K562 (cell line): ENCODE data around the gene ITPR3. TPM values are rescaled to one million over a fixed set of nuclear protein-coding genes. Genes with fewer than 3 reads are reported as not detected.
A peak's percentile ranks its signal among the peaks of the same experiment; 100 is the strongest.

Source experiments
- ATF4 ChIP-seq: fragments of 450-650 bp; formaldehyde crosslinking; IDR thresholded peaks from 2 replicates; pipeline ENCODE4 v1.4.0; 2022; ENCODE audit warnings: mild to moderate bottlenecking, moderate library complexity
- ATF7 ChIP-seq: fragments of 450-650 bp; IDR thresholded peaks from 2 replicates; pipeline ENCODE4 v1.7.1; 2014; ENCODE audit warnings: mild to moderate bottlenecking, moderate library complexity
- CAMTA2 ChIP-seq: fragments of 250-450 bp; sonication (Bioruptor Pico); conservative IDR thresholded peaks from 2 replicates; pipeline ENCODE4 v1.5.1; 2022
- CBFA2T3 ChIP-seq: fragments of 450-650 bp; IDR thresholded peaks from 2 replicates; pipeline ENCODE4 v1.6.1; 2017
- ETS1 ChIP-seq: conservative IDR thresholded peaks from 2 replicates; pipeline ENCODE4 v1.6.1; 2011; ENCODE audit warnings: low read depth, mild to moderate bottlenecking, low read length; ENCODE audit not compliant: control insufficient read depth
- GTF3C2 ChIP-seq: IDR thresholded peaks from 3 replicates; pipeline ENCODE4 v1.6.1; 2011; ENCODE audit warnings: borderline replicate concordance, mild to moderate bottlenecking, moderate library complexity; ENCODE audit not compliant: insufficient read length; ENCODE audit errors: extremely low read depth
- HNRNPUL1 ChIP-seq: fragments of 200-400 bp; formaldehyde crosslinking; IDR thresholded peaks from 2 replicates; pipeline ENCODE4 v1.6.1; 2017; ENCODE audit warnings: low read length
- KAT8 ChIP-seq: fragments of 450-650 bp; IDR thresholded peaks from 2 replicates; pipeline ENCODE4 v1.6.1; 2016; ENCODE audit warnings: low read depth, mild to moderate bottlenecking
- NCOA6 ChIP-seq: fragments of 450-650 bp; IDR thresholded peaks from 2 replicates; pipeline ENCODE4 v1.6.1; 2017; ENCODE audit warnings: mild to moderate bottlenecking
- SFPQ ChIP-seq: fragments of 200-400 bp; formaldehyde crosslinking; IDR thresholded peaks from 2 replicates; pipeline ENCODE4 v1.6.1; 2017; ENCODE audit warnings: mild to moderate bottlenecking, low read depth, low read length, moderate library complexity
- SIN3A ChIP-seq, 2 experiments: fragments of 150-350 bp in 1 of 2; IDR thresholded peaks; 2 replicates each; pipeline ENCODE4 v1.6.1; 2011 to 2016; ENCODE audit warnings: borderline replicate concordance in 2 of 2, low read depth in 2 of 2, low read length in 2 of 2, mild to moderate bottlenecking in 2 of 2, moderate library complexity in 2 of 2; ENCODE audit not compliant: control insufficient read depth in 1 of 2
- SMARCA4 ChIP-seq: fragments of 450-650 bp; IDR thresholded peaks from 2 replicates; pipeline ENCODE4 v1.6.1; 2016
- ZNF253 ChIP-seq: fragments of 250-450 bp; sonication (Bioruptor Pico); conservative IDR thresholded peaks from 2 replicates; pipeline ENCODE4 v1.6.1; 2021; ENCODE audit warnings: mild to moderate bottlenecking
- ZNF586 ChIP-seq: fragments of 450-650 bp; formaldehyde crosslinking; conservative IDR thresholded peaks from 2 replicates; pipeline ENCODE4 v1.4.0; 2020; ENCODE audit warnings: mild to moderate bottlenecking, moderate library complexity
- ZNF740 ChIP-seq, 3 experiments: fragments of 200-800 bp in 1 of 3; sonication (Bioruptor generic) in 1 of 3; sonication (generic) in 1 of 3; formaldehyde crosslinking in 1 of 3; IDR thresholded peaks; 2 replicates each; pipeline versions ENCODE4 v1.6.1 to v1.8.0; 2016 to 2022; ENCODE audit warnings: mild to moderate bottlenecking in 2 of 3, missing compliant biosample characterization in 2 of 3, missing genetic modification characterization in 2 of 3, missing genetic modification reagents in 1 of 3
- polyA plus RNA-seq, 8 experiments: library from polyadenylated mRNA; depleted of rRNA in 4 of 8; stranded (reverse) in 5 of 8; unstranded in 3 of 8; fragments of >200 nt; fragmentation: Nextera tagmentation in 2 of 8; fragmentation: Illumina TruSeq in 1 of 8; extraction: Ambion mirVana in 2 of 8; extraction: Trizol in 1 of 8; gene quantifications; 2 replicates each; pipeline versions ENCODE4 v1.2.1 to v1.2.3, GENCODE V29; 2011 to 2014; ENCODE audit warnings: inconsistent platforms in 1 of 8, missing spikeins in 1 of 8
- total RNA-seq, 7 experiments: library from RNA; depleted of rRNA in 6 of 7; stranded (reverse); fragments of >200 nt in 6 of 7; fragmentation: Illumina TruSeq in 2 of 7; extraction: Trizol in 2 of 7; gene quantifications; 2 replicates each; pipeline versions ENCODE4 v1.2.1 to v1.2.3, GENCODE V29; 2011 to 2021; ENCODE audit warnings: low replicate concordance in 1 of 7

ITPR3 gene
- total and polyA plus RNA-seq, 9 of the 15 experiments (the other 6 are each of a cell fraction or from before 2014, with no cell fraction given) = 0.39 to 35.7 (median 13.2) TPM

- TF ChIP-seq SFPQ (no peak), GTF3C2 (no peak), NCOA6 (no peak), ETS1 (peak; percentile 67; the same call in 1 of the 2 replicates), CAMTA2 (0 out of 2 replicates have a peak, but pooled peaks have one; percentile 54), ZNF740 (CRISPR knock-in tag; IDR thresholded peaks at IDR 0.05) (no peak), ZNF740 (tag; IDR thresholded peaks at IDR 0.05) (no peak), CBFA2T3 (no peak), ZNF586 (CRISPR knock-in tag) (no peak), ATF4 (CRISPR knock-in tag) (no peak), ZNF253 (no peak), KAT8 (no peak), SIN3A (IDR thresholded peaks at IDR 0.05; ENCODE audit: borderline replicate concordance in 2 of 2, control insufficient read depth in 1 of 2, low read depth in 2 of 2, low read length in 2 of 2) (peak in 1 of 2 experiments; percentile 4; a peak in 1 of 4 replicates), SMARCA4 (no peak), HNRNPUL1 (no peak), ATF7 (peak; percentile 63)
These were observed 90.3 kb downstream of the ITPR3 start, which contains the start of gene UQCC2 (continued) for GRCh38 chr6:33711140-33712129.
